IMR-90 (cell line): ENCODE measurements around the gene ZNF480. TPM values are rescaled to one million over a fixed set of nuclear protein-coding genes. Genes with fewer than 3 reads are reported as not detected.

Experiments used
- ATAC-seq: fragments of 200-7000 bp; cut with Tn5 transposase; 2 replicates; pipeline ENCODE4 v1.9.1; 2020; ENCODE audit warnings: low read depth, mild to moderate bottlenecking, moderate library complexity
- BruUV-seq: library from RNA; stranded (reverse); fragments of 400-500 nt; replicated peaks from 2 replicates; lab custom pipeline; 2021; lab: Mats Ljungman, UMichigan
- CTCF ChIA-PET: fragments of 300-600 bp; formaldehyde crosslinking; extraction: SDS; loops from one replicate; lab custom pipeline; 2021; ENCODE audit warnings: antibody characterized with exemption; lab: Yijun Ruan, JAX
- POLR2A ChIA-PET: fragments of 300-600 bp; sonication (Branson Sonifier 250); formaldehyde crosslinking; loops from one replicate; lab custom pipeline; 2022; ENCODE audit warnings: antibody characterized with exemption; ENCODE audit not compliant: unreplicated experiment; lab: Charles Lee
- DNase-seq: peaks from one replicate; pipeline ENCODE4 v3.0.0; 2013
- H2AFZ ChIP-seq: replicated peaks from 2 replicates; pipeline ENCODE3; 2013; ENCODE audit warnings: low read length, mild to moderate bottlenecking; ENCODE audit not compliant: poor library complexity
- H2AK5ac ChIP-seq: 2 replicates; pipeline ENCODE4 v1.6.1; 2013; ENCODE audit warnings: low read depth, low read length, inconsistent platforms
- H2AK9ac ChIP-seq: replicated peaks from 2 replicates; pipeline ENCODE3; 2013; ENCODE audit warnings: mild to moderate bottlenecking, low read depth, low read length, moderate library complexity; ENCODE audit not compliant: poor library complexity
- H2BK120ac ChIP-seq: 2 replicates; pipeline ENCODE4 v1.6.1; 2013; ENCODE audit warnings: low read depth, low read length, inconsistent platforms
- H2BK15ac ChIP-seq: 3 replicates; pipeline ENCODE4 v1.6.1; 2013; ENCODE audit warnings: low read depth, low read length, inconsistent platforms
- H2BK20ac ChIP-seq: 2 replicates; pipeline ENCODE4 v1.6.1; 2013; ENCODE audit warnings: low read depth, mild to moderate bottlenecking, inconsistent platforms, low read length, moderate library complexity
- H2BK5ac ChIP-seq: 2 replicates; pipeline ENCODE4 v1.6.1; 2013; ENCODE audit warnings: mild to moderate bottlenecking, low read depth, low read length, inconsistent platforms; ENCODE audit not compliant: poor library complexity, severe bottlenecking
- H3K14ac ChIP-seq: replicated peaks from 2 replicates; pipeline ENCODE4 v1.6.1; 2013; ENCODE audit warnings: low read depth, low read length, inconsistent platforms
- H3K18ac ChIP-seq: 2 replicates; pipeline ENCODE4 v1.6.1; 2013; ENCODE audit warnings: low read depth, low read length, control low read depth
- H3K23ac ChIP-seq: 2 replicates; pipeline ENCODE4 v1.6.1; 2013; ENCODE audit warnings: low read depth, low read length, inconsistent platforms
- H3K27ac ChIP-seq: 2 replicates; pipeline ENCODE4 v1.5.1; 2013; ENCODE audit warnings: mild to moderate bottlenecking, control low read depth, low read length; ENCODE audit not compliant: insufficient read depth
- H3K27me3 ChIP-seq: 2 replicates; pipeline ENCODE4 v1.6.1; 2013; ENCODE audit warnings: low read length; ENCODE audit not compliant: control insufficient read depth, insufficient read depth
- H3K36me3 ChIP-seq: 2 replicates; pipeline ENCODE4 v1.6.1; 2013; ENCODE audit warnings: low read length, mixed read lengths; ENCODE audit not compliant: control insufficient read depth, insufficient read depth
- H3K4ac ChIP-seq: 2 replicates; pipeline ENCODE4 v1.6.1; 2013; ENCODE audit warnings: low read depth, low read length, inconsistent platforms
- H3K4me1 ChIP-seq: 2 replicates; pipeline ENCODE4 v1.6.1; 2013; ENCODE audit warnings: low read length, mixed read lengths; ENCODE audit not compliant: control insufficient read depth, insufficient read depth
- H3K4me2 ChIP-seq: 2 replicates; pipeline ENCODE4 v1.6.1; 2013; ENCODE audit warnings: low read depth, mild to moderate bottlenecking, control low read depth, low read length, moderate library complexity
- H3K4me3 ChIP-seq: 2 replicates; pipeline ENCODE4 v1.5.1; 2013; ENCODE audit warnings: low read depth, mild to moderate bottlenecking, control low read depth, low read length, moderate library complexity; ENCODE audit not compliant: insufficient read depth
- H3K56ac ChIP-seq: 2 replicates; pipeline ENCODE4 v1.6.1; 2013; ENCODE audit warnings: low read length, inconsistent platforms; ENCODE audit not compliant: insufficient read depth; ENCODE audit errors: extremely low read depth
- H3K79me1 ChIP-seq, 2 experiments: 2 replicates each; pipeline ENCODE4 v1.6.1; 2013; ENCODE audit warnings: low read length in 2 of 2, inconsistent platforms in 1 of 2, low read depth in 1 of 2
- H3K9ac ChIP-seq: 2 replicates; pipeline ENCODE4 v1.6.1; 2013; ENCODE audit warnings: low read depth, low read length, control low read depth
- H3K9me1 ChIP-seq: 2 replicates; pipeline ENCODE4 v1.6.1; 2013; ENCODE audit warnings: low read length, inconsistent platforms; ENCODE audit not compliant: insufficient read depth
- H3K9me3 ChIP-seq: 2 replicates; pipeline ENCODE4 v1.6.1; 2013; ENCODE audit warnings: low read length; ENCODE audit not compliant: control insufficient read depth, insufficient read depth
- H4K20me1 ChIP-seq: 2 replicates; pipeline ENCODE4 v1.6.1; 2013; ENCODE audit warnings: low read length, inconsistent platforms; ENCODE audit not compliant: insufficient read depth
- H4K5ac ChIP-seq: 2 replicates; pipeline ENCODE4 v1.6.1; 2013; ENCODE audit warnings: mild to moderate bottlenecking, low read depth, low read length, control low read depth
- H4K8ac ChIP-seq, 2 experiments: 2 replicates each; pipeline ENCODE4 v1.6.1; 2013; ENCODE audit warnings: low read depth in 2 of 2, low read length in 2 of 2, control low read depth in 1 of 2, inconsistent platforms in 1 of 2
- H4K91ac ChIP-seq: 2 replicates; pipeline ENCODE4 v1.6.1; 2013; ENCODE audit warnings: low read depth, low read length, inconsistent platforms; ENCODE audit not compliant: insufficient read depth
- NFE2L2 ChIP-seq: fragments of 150-350 bp; IDR thresholded peaks from 2 replicates; pipeline ENCODE4 v1.6.1; 2016; ENCODE audit warnings: low read depth, mild to moderate bottlenecking, low read length
- WGBS, 2 experiments: methylation state at CpG; one replicate each; pipeline versions ENCODE4 v1.1.5 to v1.1.7; 2013; ENCODE audit warnings: missing lambda C conversion rate in 2 of 2; ENCODE audit not compliant: insufficient read length in 1 of 2; ENCODE audit errors: extremely low coverage in 2 of 2; 5-methylcytosine and 5-hydroxymethylcytosine counted together
- dilution Hi-C: fragments of 300-500 bp; cut with HindIII; formaldehyde crosslinking; loops from one replicate; pipeline ENCODE4 v1.14.3; 2018; ENCODE audit warnings: low sequenced_read_pairs; ENCODE audit not compliant: unreplicated experiment
- in situ Hi-C: fragments of 300-500 bp; cut with MboI; formaldehyde crosslinking; loops from 3 replicates; pipeline ENCODE4 v1.14.3; 2019; ENCODE audit warnings: low sequenced_read_pairs, inconsistent platforms, mixed read lengths
- intact Hi-C: fragments of 100-400 bp; cut with micrococcal nuclease; formaldehyde crosslinking; loops from 2 replicates; pipeline ENCODE4 v1.10.0; 2022
- polyA plus RNA-seq, 3 experiments: library from polyadenylated mRNA; depleted of rRNA; stranded (reverse); fragments of >200 nt; gene quantifications; 2 replicates each; pipeline ENCODE4 v1.2.3, GENCODE V29; 2012; ENCODE audit warnings: low replicate concordance in 1 of 3
- total RNA-seq: library from RNA; depleted of rRNA; stranded (reverse); fragments of >200 nt; gene quantifications from 2 replicates; pipeline ENCODE4 v1.2.3, GENCODE V29; 2012
- TF ChIP-seq, protein P1 (sequence below): conservative IDR thresholded peaks from 2 replicates; pipeline ENCODE4 v1.5.1; 2012; ENCODE audit warnings: mild to moderate bottlenecking, low read depth, low read length, improper control_type of control experiment
- TF ChIP-seq, protein P2 (sequence below): fragments of 150-350 bp; IDR thresholded peaks from 2 replicates; pipeline ENCODE4 v1.6.1; 2016; ENCODE audit warnings: low read depth, mild to moderate bottlenecking, low read length, moderate library complexity, borderline replicate concordance

The ZNF480 gene
- total and polyA plus RNA-seq, 2 of the 4 experiments (the other 2 are of a cell fraction): 6.3 to 10.9 TPM

DNA sequence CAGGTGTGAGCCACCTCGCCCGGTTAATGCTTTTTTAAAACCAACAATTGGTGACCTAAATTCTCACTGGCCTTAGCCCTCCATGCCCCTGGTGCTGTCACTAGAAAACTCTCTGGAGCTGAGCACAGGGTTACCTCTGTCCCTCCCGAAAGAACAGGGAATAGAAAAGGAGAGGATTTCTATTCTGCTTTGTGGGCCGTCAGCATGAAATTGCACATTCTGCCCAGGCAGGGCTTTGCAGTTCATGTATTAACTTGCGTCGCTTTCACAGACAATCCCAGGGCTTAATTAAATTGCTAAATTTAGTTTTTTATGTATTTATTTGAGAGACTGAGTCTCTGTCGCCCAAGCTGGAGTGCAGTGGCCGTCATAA lies 583 bp upstream of the ZNF480 start:
- POLR2A ChIA-PET: no interaction called here
- Histone ChIP-seq H3K4ac (no peak overlapping the region), H3K18ac (no peak overlapping the region), H2AFZ (peak overlapping the region; percentile 80), H4K20me1 (no peaks in the 10 kb centered on the region), H3K9me1 (no peaks in the 10 kb centered on the region), H3K56ac (no peak overlapping the region; the same call in 1 of the 2 replicates), H3K14ac (no peak overlapping the region), H3K27me3 (no peaks in the 10 kb centered on the region), H3K4me2 (peak overlapping the region; percentile 88), H3K4me1 (peaks cover 2% of the 10 kb centered on the region; the same call in 1 of the 2 replicates), H2AK5ac (no peak overlapping the region), H3K9ac (peak overlapping the region; percentile 55), H2BK5ac (no peak overlapping the region), H3K79me1 (peaks cover 10 to 16% of the 10 kb centered on the region in 2 experiments), H4K5ac (no peak overlapping the region), H3K4me3 (peak overlapping the region; percentile 75), H2BK20ac (no peak overlapping the region), H3K23ac (peak overlapping the region; percentile 36; the same call in 1 of the 2 replicates), H3K36me3 (peaks cover 21% of the 10 kb centered on the region), H2BK120ac (no peak overlapping the region), H2BK15ac (no peak overlapping the region), H2AK9ac (peak overlapping the region; percentile 65), H4K8ac (peak overlapping the region in 1 of 2 experiments; percentile 40; a peak in 1 of 4 replicates), H3K27ac (peak overlapping the region; percentile 10; the same call in 1 of the 2 replicates), H3K9me3 (peaks cover 4% of the 10 kb centered on the region; the same call in 1 of the 2 replicates), H4K91ac (no peak overlapping the region)
- peak; percentile 28 for ATAC-seq
- intact Hi-C loops (no loop called here), dilution Hi-C loops (no loop called here), in situ Hi-C loops (no loop called here)
- 40% methylated on average over 2 of the region's 8 CpGs; no CpG with 5 or more reads in 1 of the 2 experiments for WGBS, 2 experiments
- DNase-seq: no peak
- no TSS peak for BruUV-seq
- TF ChIP-seq, protein P1, sequence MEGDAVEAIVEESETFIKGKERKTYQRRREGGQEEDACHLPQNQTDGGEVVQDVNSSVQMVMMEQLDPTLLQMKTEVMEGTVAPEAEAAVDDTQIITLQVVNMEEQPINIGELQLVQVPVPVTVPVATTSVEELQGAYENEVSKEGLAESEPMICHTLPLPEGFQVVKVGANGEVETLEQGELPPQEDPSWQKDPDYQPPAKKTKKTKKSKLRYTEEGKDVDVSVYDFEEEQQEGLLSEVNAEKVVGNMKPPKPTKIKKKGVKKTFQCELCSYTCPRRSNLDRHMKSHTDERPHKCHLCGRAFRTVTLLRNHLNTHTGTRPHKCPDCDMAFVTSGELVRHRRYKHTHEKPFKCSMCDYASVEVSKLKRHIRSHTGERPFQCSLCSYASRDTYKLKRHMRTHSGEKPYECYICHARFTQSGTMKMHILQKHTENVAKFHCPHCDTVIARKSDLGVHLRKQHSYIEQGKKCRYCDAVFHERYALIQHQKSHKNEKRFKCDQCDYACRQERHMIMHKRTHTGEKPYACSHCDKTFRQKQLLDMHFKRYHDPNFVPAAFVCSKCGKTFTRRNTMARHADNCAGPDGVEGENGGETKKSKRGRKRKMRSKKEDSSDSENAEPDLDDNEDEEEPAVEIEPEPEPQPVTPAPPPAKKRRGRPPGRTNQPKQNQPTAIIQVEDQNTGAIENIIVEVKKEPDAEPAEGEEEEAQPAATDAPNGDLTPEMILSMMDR: no peak
- TF ChIP-seq, protein P2, sequence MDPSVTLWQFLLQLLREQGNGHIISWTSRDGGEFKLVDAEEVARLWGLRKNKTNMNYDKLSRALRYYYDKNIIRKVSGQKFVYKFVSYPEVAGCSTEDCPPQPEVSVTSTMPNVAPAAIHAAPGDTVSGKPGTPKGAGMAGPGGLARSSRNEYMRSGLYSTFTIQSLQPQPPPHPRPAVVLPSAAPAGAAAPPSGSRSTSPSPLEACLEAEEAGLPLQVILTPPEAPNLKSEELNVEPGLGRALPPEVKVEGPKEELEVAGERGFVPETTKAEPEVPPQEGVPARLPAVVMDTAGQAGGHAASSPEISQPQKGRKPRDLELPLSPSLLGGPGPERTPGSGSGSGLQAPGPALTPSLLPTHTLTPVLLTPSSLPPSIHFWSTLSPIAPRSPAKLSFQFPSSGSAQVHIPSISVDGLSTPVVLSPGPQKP: no peak
- TF ChIP-seq NFE2L2: peak; percentile 25; the same call in 1 of the 2 replicates
- CTCF ChIA-PET: no interaction called here
